ENCODE results near the gene FPR1.
A peak's percentile ranks its signal among the peaks of the same experiment; 100 is the strongest.

The FPR1 gene

DNA sequence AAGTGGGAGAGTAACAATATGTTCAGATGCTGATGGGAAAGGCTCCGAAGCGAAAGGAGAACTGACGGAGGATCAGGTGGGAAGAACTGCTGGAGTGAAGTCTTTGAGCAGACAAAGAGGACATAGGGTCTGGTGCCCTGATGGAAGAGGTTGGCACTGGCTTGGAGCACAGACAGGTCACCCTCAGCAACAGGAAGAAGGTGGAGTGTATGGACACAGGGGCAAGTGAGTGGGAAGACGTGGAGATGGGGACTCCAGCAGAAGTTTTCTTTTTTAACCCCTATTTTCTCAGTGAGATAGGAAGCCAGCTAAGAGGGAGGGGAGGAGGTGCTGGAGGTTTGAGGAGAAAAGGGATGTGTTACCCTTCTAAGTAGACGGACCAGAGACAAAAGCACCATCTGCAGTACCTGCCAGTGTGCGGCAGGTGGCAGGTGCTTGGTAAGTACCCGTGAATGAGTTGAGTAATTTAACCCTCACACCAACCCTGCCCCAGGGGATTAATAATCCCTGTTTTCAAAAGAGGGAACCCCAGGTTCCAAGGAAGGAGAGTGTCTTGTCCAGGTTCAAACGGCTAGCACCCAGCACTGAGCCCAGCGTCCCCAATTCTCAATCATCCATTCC is 39.1 kb downstream of the FPR1 start:
- no peaks in the 10 kb centered on the region for H3K36me3 Mint-ChIP-seq (ENCODE audit: low read depth)

DNA sequence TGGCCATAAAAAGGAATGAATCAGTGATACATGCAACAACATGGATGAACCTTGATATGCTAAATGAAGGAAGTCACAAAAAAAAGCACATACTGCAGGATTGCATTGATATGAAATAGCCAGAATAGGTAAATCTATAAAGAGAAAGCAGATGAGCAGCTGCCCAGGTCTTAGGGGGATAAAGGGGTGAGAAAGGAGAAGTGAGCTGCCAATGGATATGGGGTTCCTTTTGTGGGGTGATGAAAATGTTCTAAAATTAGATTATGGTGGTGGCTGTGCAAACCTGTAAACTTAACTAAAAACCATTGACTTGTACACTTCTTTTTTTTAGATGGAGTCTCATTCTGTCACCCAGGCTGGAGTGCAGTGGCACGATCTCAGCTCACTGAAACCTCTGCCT is 40.0 kb downstream of the FPR1 start:
- H3K36me3 Mint-ChIP-seq (ENCODE audit: low read depth): peaks cover 1% of the 10 kb centered on the region
- H3K9me3 Mint-ChIP-seq: peaks cover 8% of the 10 kb centered on the region
- H3K4me1 Mint-ChIP-seq (ENCODE audit: low read depth): no peaks in the 10 kb centered on the region
- peaks cover 11% of the 10 kb centered on the region for H3K27me3 Mint-ChIP-seq (ENCODE audit: low read depth)
- no peak overlapping the region for H3K4me3 Mint-ChIP-seq
- H3K27ac Mint-ChIP-seq: no peak overlapping the region

More for the DNA sequence above, 39.1 kb downstream of the FPR1 start:
- Mint-ChIP-seq H3K27ac (no peak overlapping the region), H3K9me3 (peaks cover 8% of the 10 kb centered on the region), H3K27me3 (ENCODE audit: low read depth) (peaks cover 11% of the 10 kb centered on the region), H3K4me1 (ENCODE audit: low read depth) (no peaks in the 10 kb centered on the region), H3K4me3 (no peak overlapping the region)

DNA sequence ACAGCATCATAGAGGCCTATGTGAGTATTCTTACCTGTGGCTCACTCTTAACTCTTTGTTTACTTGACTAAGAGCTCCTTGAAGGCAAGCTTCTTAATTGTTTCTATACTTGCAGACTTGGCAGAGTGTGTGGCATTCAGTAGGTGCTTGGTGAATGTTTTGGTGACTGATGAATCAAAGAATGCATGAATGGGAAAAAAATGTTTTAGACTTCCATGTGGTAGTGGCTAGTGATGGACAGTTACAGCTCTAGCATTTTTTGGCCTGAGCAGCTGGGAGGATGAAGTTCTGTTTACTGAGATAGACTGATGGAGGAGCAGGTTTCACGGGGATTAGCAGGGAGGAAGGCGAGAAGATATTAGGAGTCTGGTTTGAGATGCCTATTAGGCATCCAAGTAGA is 41.5 kb downstream of the FPR1 start:
- H3K27me3 Mint-ChIP-seq (ENCODE audit: low read depth): peaks cover 8% of the 10 kb centered on the region
- no peak overlapping the region for H3K4me3 Mint-ChIP-seq
- peaks cover 2% of the 10 kb centered on the region for H3K9me3 Mint-ChIP-seq
- H3K4me1 Mint-ChIP-seq (ENCODE audit: low read depth): peaks cover 9% of the 10 kb centered on the region
- H3K27ac Mint-ChIP-seq: no peak overlapping the region
- peaks cover 12% of the 10 kb centered on the region for H3K36me3 Mint-ChIP-seq (ENCODE audit: low read depth)

DNA sequence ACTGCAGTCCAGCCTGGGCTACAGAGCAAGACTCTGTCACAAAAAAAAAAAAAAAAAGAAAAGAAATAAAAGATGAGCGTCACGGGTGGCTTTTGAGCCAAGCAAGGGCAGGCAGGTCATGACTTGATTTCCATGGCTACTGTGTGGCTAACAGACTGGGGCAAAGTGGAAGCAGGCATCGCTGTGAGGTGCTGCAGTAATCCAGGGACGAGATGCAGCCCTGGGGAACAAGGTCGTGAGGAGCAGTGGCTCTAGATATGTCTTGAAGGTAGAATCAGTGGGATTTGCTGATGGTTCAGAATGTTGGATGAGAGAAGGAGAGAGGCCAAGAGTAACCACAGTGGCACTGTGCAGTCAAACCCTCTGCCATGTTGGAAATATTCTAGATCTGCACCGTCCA is 42.1 kb downstream of the FPR1 start:
- H3K36me3 Mint-ChIP-seq (ENCODE audit: low read depth): peaks cover 16% of the 10 kb centered on the region
- peaks cover 12% of the 10 kb centered on the region for H3K4me1 Mint-ChIP-seq (ENCODE audit: low read depth)
- H3K9me3 Mint-ChIP-seq: no peaks in the 10 kb centered on the region
- no peak overlapping the region for H3K27ac Mint-ChIP-seq
- peaks cover 8% of the 10 kb centered on the region for H3K27me3 Mint-ChIP-seq (ENCODE audit: low read depth)
- H3K4me3 Mint-ChIP-seq: no peak overlapping the region

DNA sequence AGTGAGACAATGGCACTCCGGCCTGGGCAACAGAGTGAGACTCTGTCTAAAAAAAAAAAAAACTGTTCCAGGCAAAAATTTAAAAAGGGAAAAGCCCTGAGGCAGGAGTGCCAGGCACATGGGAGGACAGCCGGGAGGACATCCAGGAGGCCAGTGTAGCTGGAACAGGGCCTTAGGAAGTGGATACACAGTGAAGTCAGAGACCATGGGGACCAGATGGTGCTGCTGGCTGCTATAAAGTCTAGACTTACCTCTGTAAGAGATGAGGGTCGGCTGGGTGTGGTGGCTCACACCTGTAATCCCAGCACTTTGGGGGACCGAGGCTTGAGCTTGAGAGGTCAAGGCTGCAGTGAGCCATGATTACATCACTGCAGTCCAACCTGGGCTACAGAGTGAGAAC is 42.9 kb downstream of the FPR1 start:
- no peaks in the 10 kb centered on the region for H3K9me3 Mint-ChIP-seq
- H3K27me3 Mint-ChIP-seq (ENCODE audit: low read depth): peaks cover 8% of the 10 kb centered on the region
- H3K36me3 Mint-ChIP-seq (ENCODE audit: low read depth): peaks cover 16% of the 10 kb centered on the region
- H3K4me3 Mint-ChIP-seq: no peak overlapping the region
- H3K4me1 Mint-ChIP-seq (ENCODE audit: low read depth): peaks cover 15% of the 10 kb centered on the region
- H3K27ac Mint-ChIP-seq: no peak overlapping the region

DNA sequence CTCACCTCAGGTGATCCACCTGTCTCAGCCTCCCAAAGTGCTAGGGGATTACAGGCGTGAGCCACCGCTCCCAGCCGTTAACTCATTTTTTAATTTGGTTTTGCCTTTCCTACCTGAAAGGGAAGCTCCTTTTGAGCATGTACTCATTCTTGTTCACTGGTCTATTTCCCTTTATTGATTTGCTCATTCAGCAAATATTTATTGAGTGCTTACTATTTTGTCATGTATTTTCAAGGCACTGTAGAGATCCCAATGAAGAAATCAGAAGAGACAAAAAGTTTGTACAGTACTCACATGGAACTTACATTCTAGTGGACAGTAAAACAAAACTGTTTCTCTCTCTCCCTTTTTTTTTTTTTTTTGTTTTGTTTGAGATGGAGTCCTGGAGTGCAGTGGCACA is 44.8 kb downstream of the FPR1 start:
- peaks cover 18% of the 10 kb centered on the region for H3K36me3 Mint-ChIP-seq (ENCODE audit: low read depth)
- H3K27ac Mint-ChIP-seq: no peak overlapping the region
- peaks cover 21% of the 10 kb centered on the region for H3K4me1 Mint-ChIP-seq (ENCODE audit: low read depth)
- peaks cover 16% of the 10 kb centered on the region for H3K27me3 Mint-ChIP-seq (ENCODE audit: low read depth)
- no peaks in the 10 kb centered on the region for H3K9me3 Mint-ChIP-seq
- no peak overlapping the region for H3K4me3 Mint-ChIP-seq

DNA sequence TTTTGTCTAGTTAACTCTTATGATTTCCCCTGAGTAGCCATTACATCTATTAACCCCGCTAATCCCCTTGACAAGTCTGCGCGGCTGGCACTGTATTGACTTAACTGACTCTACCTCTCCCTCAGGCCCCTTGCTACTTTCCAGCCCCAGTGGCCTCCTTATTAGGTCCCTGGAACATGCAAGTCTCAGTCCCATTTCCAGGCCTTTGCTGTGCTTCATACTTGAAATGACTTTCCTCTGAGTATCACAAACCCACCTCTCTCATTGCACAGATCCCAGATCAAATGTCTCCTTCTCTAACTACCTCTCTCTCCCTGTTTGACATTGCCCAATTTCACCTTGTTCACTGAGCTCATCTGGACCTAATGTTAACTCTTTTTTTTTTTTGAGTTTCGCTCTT is 45.4 kb downstream of the FPR1 start:
- H3K4me3 Mint-ChIP-seq: peak overlapping the region; percentile 43
- H3K27me3 Mint-ChIP-seq (ENCODE audit: low read depth): peaks cover 12% of the 10 kb centered on the region
- H3K9me3 Mint-ChIP-seq: no peaks in the 10 kb centered on the region
- H3K27ac Mint-ChIP-seq: peak overlapping the region; percentile 83
- H3K4me1 Mint-ChIP-seq (ENCODE audit: low read depth): peaks cover 21% of the 10 kb centered on the region
- peaks cover 18% of the 10 kb centered on the region for H3K36me3 Mint-ChIP-seq (ENCODE audit: low read depth)

DNA sequence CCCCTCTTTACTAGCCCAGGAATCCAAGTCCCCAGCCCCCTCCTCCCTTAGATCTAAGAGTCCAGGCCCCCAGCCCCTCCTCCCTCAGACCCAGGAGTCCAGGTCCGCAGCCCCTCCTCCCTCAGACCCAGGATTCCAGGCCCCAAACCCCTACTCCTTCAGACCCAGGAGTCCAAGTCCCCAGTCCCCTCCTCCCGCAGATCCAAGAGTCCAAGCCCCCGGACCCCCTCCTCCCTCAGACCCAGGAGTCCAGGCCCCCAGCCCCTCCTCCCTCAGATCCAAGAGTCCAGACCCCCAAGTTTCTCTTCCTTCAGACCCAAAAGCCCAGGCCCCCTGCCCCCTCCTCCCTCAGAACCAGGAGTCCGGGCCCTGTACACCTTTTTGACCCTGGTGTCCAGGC is 47.1 kb downstream of the FPR1 start:
- H3K27me3 Mint-ChIP-seq (ENCODE audit: low read depth): peaks cover 7% of the 10 kb centered on the region
- peaks cover 19% of the 10 kb centered on the region for H3K36me3 Mint-ChIP-seq (ENCODE audit: low read depth)
- H3K4me3 Mint-ChIP-seq: peak overlapping the region; percentile 84

DNA sequence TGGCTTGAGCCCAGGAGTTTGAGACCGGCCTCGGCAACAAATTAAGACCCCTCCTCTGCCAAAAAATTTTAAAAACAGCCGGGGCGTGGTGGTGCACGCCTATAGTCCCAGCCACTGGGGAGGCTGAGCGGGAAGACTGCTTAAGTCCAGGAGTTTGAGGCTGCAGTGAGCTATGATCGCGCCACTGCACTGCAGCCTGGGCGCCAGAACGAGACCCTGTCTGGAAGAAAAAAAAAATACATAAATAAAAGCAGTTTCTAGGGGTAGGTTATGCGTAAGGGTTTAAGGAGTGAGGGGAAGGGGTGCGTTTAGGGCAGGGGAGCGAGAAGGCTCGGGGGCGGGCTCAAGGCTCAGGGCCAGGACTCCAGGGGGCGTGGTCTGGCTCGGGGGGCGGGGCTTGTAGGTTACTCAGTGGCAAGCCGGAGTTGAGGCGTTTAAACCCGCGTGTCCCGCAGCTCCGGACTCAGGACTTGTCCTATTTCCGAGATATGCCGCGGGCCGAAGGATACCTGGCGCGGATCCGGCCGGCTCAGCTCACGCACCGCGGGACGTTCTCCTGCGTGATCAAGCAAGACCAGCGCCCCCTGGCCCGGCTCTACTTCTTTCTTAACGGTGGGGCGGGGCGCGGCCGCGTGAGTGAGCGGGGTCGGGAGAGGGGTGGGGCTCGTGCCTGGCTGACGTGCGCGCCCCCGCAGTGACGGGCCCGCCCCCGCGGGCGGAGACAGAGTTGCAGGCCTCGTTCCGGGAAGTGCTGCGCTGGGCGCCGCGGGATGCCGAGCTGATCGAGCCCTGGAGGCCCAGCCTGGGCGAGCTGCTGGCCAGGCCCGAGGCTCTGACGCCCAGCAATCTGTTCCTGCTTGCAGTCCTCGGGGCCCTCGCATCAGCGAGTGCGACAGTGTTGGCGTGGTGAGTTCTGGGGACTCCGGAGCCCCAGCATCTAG is 47.8 kb downstream of the FPR1 start:
- H3K4me3 Mint-ChIP-seq: peak overlapping the region; percentile 84
- H3K4me1 Mint-ChIP-seq (ENCODE audit: low read depth): peaks cover 21% of the 10 kb centered on the region
- peak overlapping the region; percentile 86 for H3K27ac Mint-ChIP-seq
- peaks cover 7% of the 10 kb centered on the region for H3K27me3 Mint-ChIP-seq (ENCODE audit: low read depth)
- peaks cover 3% of the 10 kb centered on the region for H3K9me3 Mint-ChIP-seq
- peaks cover 21% of the 10 kb centered on the region for H3K36me3 Mint-ChIP-seq (ENCODE audit: low read depth)

More for the DNA sequence above, 47.1 kb downstream of the FPR1 start:
- Mint-ChIP-seq H3K4me1 (ENCODE audit: low read depth) (peaks cover 21% of the 10 kb centered on the region), H3K9me3 (peaks cover under 1% of the 10 kb centered on the region), H3K27ac (peak overlapping the region; percentile 86)

DNA sequence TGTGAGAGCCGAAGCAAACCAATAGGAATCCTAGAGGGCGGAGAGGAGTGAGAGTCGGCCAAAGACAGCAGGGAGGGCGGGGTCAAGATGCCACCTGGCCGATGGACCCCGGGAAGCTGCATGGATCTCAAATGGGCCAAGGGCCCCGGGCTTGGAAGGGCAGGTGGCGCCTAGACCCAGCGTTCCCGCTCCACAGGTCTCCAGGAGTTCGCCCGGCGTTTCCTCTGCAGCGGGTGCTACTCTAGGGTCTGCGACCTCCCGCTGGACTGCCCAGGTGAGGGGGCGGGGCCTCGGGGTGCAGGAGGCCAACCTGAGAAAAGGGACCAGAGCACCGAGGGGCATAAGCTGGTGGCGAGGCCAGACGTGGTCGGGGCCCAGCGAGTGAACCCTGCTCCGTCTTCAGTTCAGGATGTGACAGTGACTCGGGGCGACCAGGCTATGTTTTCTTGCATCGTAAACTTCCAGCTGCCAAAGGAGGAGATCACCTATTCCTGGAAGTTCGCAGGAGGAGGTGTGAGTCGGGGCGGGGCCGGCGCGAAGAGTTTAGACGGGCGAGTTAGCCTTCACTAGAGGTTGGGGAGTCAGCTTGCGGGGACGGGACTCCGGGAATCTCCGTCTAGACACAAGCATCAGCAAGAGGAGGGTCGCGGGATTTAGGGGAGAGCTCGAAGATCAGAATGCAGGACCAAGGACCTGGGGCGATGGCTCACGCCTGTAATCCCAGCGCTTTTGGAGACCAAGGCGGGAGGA is 48.7 kb downstream of the FPR1 start:
- Mint-ChIP-seq H3K9me3 (peaks cover 3% of the 10 kb centered on the region), H3K4me1 (ENCODE audit: low read depth) (peaks cover 21% of the 10 kb centered on the region), H3K4me3 (peak overlapping the region; percentile 84), H3K27ac (peak overlapping the region; percentile 58), H3K27me3 (ENCODE audit: low read depth) (peaks cover 7% of the 10 kb centered on the region), H3K36me3 (ENCODE audit: low read depth) (peaks cover 26% of the 10 kb centered on the region)

DNA sequence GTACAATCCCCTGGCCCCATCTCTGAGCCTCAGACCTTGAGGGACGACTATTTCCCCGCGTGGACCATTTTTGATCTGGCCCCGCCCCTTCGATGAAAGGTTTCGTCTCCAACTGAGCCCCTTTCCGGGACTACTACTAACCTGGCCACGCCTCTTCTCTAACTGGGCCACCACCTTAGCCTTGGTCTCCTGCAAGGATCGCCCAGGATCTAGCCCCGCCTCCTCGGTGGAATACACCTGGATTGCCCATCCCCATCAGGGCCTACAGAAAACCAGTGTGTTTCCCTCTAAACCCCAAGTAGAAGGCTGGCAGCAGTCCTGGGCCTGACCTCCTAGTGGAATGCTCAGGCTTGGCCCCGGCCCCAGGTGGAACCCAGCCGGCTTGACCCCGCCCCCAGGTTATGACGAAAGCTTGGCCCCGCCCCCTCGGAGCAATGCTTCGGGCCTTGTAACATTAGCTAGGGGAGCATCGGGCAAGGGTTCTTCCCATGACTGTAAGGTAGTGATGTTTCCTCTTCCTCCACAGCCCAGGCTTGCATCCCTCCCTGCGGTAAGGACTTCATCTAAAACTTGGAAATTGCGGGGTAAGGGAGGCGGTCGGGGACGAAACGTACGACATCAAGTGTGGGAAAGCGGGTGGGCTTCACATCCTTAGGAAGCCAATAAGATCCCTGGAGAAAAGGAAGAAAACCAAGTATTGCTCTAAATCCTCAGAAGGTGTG is 49.4 kb downstream of the FPR1 start:
- H3K4me1 Mint-ChIP-seq (ENCODE audit: low read depth): peaks cover 21% of the 10 kb centered on the region
- H3K4me3 Mint-ChIP-seq: peak overlapping the region; percentile 56
- H3K27ac Mint-ChIP-seq: peak overlapping the region; percentile 56
- H3K36me3 Mint-ChIP-seq (ENCODE audit: low read depth): peaks cover 26% of the 10 kb centered on the region
- H3K27me3 Mint-ChIP-seq (ENCODE audit: low read depth): peaks cover 7% of the 10 kb centered on the region
- H3K9me3 Mint-ChIP-seq: peaks cover 3% of the 10 kb centered on the region

DNA sequence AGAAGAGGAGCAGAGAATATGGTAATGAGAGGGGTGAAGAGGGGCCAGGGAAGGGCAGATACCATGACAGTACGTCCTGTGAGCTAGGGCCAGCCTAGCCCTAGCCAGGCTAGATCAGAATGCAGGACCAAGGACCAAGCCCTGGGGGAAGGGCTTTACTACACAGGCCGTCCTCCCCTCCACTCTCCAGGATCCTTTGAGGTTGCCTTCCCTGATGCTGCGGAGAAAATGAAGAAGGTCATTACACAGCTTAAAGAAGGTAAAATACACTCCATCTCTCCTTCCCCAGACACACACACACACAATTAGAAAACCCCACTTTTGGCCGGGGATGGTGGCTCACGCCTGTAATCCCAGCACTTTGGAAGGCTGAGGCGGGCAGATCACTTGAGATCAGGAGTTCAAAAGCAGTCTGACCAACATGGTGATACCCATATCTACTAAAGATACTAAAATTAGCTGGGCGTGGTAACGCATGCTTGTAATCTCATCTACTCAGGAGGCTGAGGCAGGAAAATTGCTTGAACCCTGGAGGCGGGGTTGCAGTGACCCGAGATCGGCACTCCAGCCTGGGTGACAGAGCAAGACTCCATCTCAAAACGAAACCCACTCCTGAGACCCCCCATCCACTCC is 50.1 kb downstream of the FPR1 start:
- Mint-ChIP-seq H3K27ac (no peak overlapping the region), H3K4me3 (no peak overlapping the region), H3K4me1 (ENCODE audit: low read depth) (peaks cover 21% of the 10 kb centered on the region), H3K36me3 (ENCODE audit: low read depth) (peaks cover 25% of the 10 kb centered on the region), H3K9me3 (peaks cover 3% of the 10 kb centered on the region), H3K27me3 (ENCODE audit: low read depth) (peaks cover 7% of the 10 kb centered on the region)

DNA sequence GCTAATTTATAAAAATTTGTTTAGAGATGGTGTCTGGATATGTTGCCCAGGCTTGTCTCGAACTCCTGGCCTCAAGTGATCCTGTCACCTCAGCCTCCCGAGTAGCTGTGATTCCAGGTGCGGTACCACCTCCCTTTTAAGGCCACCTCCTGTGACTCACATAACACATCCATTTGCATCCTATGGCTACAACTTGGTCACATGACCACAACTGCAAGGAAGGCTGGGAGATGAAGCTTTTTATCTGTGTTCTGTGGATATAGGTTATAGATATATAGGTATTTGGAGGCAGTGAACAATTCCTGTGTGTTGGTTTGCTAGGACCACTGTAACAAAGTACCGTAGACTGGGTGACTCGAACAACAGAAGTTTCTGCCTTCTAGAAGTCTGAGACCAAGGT is 52.5 kb downstream of the FPR1 start:
- H3K36me3 Mint-ChIP-seq (ENCODE audit: low read depth): peaks cover 16% of the 10 kb centered on the region
- H3K4me1 Mint-ChIP-seq (ENCODE audit: low read depth): peaks cover 7% of the 10 kb centered on the region
- H3K9me3 Mint-ChIP-seq: peaks cover 3% of the 10 kb centered on the region
- H3K27me3 Mint-ChIP-seq (ENCODE audit: low read depth): peaks cover 7% of the 10 kb centered on the region
- H3K4me3 Mint-ChIP-seq: no peak overlapping the region
- H3K27ac Mint-ChIP-seq: no peak overlapping the region

DNA sequence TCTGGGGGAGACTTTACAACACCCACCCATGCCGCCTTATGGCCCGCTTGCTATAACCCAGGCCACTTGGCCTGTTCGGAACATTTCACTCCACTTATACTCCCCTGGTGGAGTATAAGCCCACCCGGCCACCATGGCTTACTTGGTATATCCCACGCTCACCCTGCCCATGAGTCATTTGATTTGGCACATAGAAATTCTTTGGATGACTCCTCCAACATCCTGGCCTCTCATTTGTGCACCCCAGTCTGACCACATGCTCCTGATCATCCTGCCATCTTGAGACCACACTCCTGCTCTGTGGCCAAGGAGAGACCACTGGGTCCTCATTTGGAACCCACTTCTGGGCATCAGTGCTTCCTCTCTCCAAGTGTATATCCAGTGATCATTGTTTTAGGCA is 53.4 kb downstream of the FPR1 start:
- Mint-ChIP-seq H3K27me3 (ENCODE audit: low read depth) (peaks cover 6% of the 10 kb centered on the region), H3K4me1 (ENCODE audit: low read depth) (peaks cover 9% of the 10 kb centered on the region), H3K9me3 (peaks cover 3% of the 10 kb centered on the region), H3K27ac (no peak overlapping the region), H3K36me3 (ENCODE audit: low read depth) (peaks cover 16% of the 10 kb centered on the region), H3K4me3 (no peak overlapping the region)

All from T-helper 1 cell treated with Interleukin-12 subunit alpha and Interleukin-12 subunit beta and Interleukin-4 antibody, amounts not matched to agents 30 μg/mL and 1 μg/mL, for 36 hours (primary cell).